Testis (tissue), 2 donors: ENCODE measurements around the gene ANXA8.
"Not testable (repeated sequence)": the region's sequence is repeated elsewhere in the genome, so short reads cannot be mapped to it uniquely, and the experiment has no call there.

Source experiments
- CTCF ChIP-seq, 3 experiments: fragments of 450-650 bp in 2 of 3; fragments of 200-600 bp in 1 of 3; sonication (generic) in 1 of 3; IDR thresholded peaks; one replicate each; pipeline ENCODE4 v1.5.1; 2016 to 2019; ENCODE audit warnings: antibody characterized with exemption in 3 of 3, mild to moderate bottlenecking in 2 of 3, moderate library complexity in 1 of 3
- POLR2A ChIP-seq: fragments of 450-650 bp; IDR thresholded peaks from one replicate; pipeline ENCODE4 v1.6.1; 2017; ENCODE audit warnings: antibody characterized with exemption, mild to moderate bottlenecking, moderate library complexity

- not testable (repeated sequence) for TF ChIP-seq CTCF (IDR thresholded peaks at IDR 0.05); POLR2A
These were observed 7.7 kb upstream of the ANXA8 start, which contains the start of gene FAM25G for GRCh38 chr10:47491600-47491999.
